Ishikawa (cell line): Measurements from ENCODE around the gene FUBP1.

ENCODE experiments used
- EGR1 ChIP-seq: IDR thresholded peaks from 2 replicates; pipeline ENCODE4 v1.6.1; 2012
- EP300 ChIP-seq: IDR thresholded peaks from 2 replicates; pipeline ENCODE4 v1.6.1; 2012; ENCODE audit warnings: borderline replicate concordance
- NFIC ChIP-seq: IDR thresholded peaks from 2 replicates; pipeline ENCODE4 v1.6.1; 2012
- RAD21 ChIP-seq: IDR thresholded peaks from 2 replicates; pipeline ENCODE4 v1.6.1; 2012; ENCODE audit warnings: low read depth
- TAF1 ChIP-seq: IDR thresholded peaks from 2 replicates; pipeline ENCODE4 v1.6.1; 2012; ENCODE audit warnings: low read depth, mild to moderate bottlenecking
- TEAD4 ChIP-seq: IDR thresholded peaks from 2 replicates; pipeline ENCODE4 v1.6.1; 2012
- TF ChIP-seq, protein P1 (sequence below): IDR thresholded peaks from 2 replicates; pipeline ENCODE4 v1.6.1; 2012
- TF ChIP-seq, protein P2 (sequence below): IDR thresholded peaks from 2 replicates; pipeline ENCODE4 v1.6.1; 2012; ENCODE audit warnings: low read depth, mild to moderate bottlenecking
- TF ChIP-seq, protein P3 (sequence below): IDR thresholded peaks from 2 replicates; pipeline ENCODE4 v1.6.1; 2012

DNA sequence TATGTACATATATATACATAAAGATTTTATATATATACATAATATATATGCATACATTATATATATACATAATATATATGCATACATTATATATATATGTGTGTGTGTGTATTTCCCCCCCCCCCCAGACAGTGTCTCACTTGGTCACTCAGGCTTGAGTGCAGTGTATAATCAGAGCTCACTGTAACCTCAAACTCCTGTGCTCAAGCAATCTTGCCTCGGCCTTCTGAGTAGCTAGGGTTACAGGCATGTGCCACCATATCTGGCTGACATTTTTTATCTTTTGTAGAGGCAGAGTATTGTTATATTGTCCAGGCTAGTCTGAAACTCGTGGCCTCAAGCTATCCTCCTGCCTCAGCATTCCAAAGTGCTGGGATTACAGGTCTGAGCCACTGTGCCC lies 9.0 kb upstream of the FUBP1 start:
- TF ChIP-seq NFIC (no peak), EGR1 (no peak), TAF1 (no peak), TEAD4 (no peak), RAD21 (no peak), EP300 (no peak)
- TF ChIP-seq, protein P1, sequence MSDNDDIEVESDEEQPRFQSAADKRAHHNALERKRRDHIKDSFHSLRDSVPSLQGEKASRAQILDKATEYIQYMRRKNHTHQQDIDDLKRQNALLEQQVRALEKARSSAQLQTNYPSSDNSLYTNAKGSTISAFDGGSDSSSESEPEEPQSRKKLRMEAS = no peak
- TF ChIP-seq, protein P2, sequence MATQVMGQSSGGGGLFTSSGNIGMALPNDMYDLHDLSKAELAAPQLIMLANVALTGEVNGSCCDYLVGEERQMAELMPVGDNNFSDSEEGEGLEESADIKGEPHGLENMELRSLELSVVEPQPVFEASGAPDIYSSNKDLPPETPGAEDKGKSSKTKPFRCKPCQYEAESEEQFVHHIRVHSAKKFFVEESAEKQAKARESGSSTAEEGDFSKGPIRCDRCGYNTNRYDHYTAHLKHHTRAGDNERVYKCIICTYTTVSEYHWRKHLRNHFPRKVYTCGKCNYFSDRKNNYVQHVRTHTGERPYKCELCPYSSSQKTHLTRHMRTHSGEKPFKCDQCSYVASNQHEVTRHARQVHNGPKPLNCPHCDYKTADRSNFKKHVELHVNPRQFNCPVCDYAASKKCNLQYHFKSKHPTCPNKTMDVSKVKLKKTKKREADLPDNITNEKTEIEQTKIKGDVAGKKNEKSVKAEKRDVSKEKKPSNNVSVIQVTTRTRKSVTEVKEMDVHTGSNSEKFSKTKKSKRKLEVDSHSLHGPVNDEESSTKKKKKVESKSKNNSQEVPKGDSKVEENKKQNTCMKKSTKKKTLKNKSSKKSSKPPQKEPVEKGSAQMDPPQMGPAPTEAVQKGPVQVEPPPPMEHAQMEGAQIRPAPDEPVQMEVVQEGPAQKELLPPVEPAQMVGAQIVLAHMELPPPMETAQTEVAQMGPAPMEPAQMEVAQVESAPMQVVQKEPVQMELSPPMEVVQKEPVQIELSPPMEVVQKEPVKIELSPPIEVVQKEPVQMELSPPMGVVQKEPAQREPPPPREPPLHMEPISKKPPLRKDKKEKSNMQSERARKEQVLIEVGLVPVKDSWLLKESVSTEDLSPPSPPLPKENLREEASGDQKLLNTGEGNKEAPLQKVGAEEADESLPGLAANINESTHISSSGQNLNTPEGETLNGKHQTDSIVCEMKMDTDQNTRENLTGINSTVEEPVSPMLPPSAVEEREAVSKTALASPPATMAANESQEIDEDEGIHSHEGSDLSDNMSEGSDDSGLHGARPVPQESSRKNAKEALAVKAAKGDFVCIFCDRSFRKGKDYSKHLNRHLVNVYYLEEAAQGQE = no peak
- TF ChIP-seq, protein P3, sequence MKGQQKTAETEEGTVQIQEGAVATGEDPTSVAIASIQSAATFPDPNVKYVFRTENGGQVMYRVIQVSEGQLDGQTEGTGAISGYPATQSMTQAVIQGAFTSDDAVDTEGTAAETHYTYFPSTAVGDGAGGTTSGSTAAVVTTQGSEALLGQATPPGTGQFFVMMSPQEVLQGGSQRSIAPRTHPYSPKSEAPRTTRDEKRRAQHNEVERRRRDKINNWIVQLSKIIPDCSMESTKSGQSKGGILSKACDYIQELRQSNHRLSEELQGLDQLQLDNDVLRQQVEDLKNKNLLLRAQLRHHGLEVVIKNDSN = no peak
